SK-N-SH (cell line): ENCODE measurements around the gene CIITA. TPM values are rescaled to one million over a fixed set of nuclear protein-coding genes. Genes with fewer than 3 reads are reported as not detected.

ENCODE experiments used
- CTCF ChIA-PET: fragments of 300-600, 350-600 bp; formaldehyde crosslinking; extraction: SDS; loops from one replicate; lab custom pipeline; 2021; lab: Yijun Ruan, JAX
- POLR2A ChIA-PET: fragments of 350-600 bp; sonication (Branson Sonifier 250); formaldehyde crosslinking; extraction: SDS; loops from one replicate; lab custom pipeline; 2020; ENCODE audit warnings: antibody characterized with exemption, inconsistent platforms; lab: Yijun Ruan, JAX
- DNase-seq: peaks from one replicate; pipeline ENCODE4 v3.0.0; 2012
- H2AFZ ChIP-seq: fragments of 200-600 bp; sonication (generic); 2 replicates; pipeline ENCODE4 v1.8.1; 2016; ENCODE audit warnings: antibody characterized with exemption, mild to moderate bottlenecking, low read depth
- H3F3A ChIP-seq: fragments of 200-600 bp; sonication (generic); replicated peaks from 2 replicates; pipeline ENCODE3; 2016; ENCODE audit warnings: antibody characterized with exemption, mild to moderate bottlenecking; ENCODE audit not compliant: insufficient read depth
- H3K27ac ChIP-seq, 2 experiments: fragments of 200-500 bp in 1 of 2; fragments of 200-600 bp in 1 of 2; sonication (Bioruptor generic) in 1 of 2; sonication (generic), shearing (Covaris generic) in 1 of 2; 2 replicates each; pipeline versions ENCODE4 v1.5.1 to v1.6.1; 2014 to 2016; ENCODE audit warnings: low read depth in 2 of 2, inconsistent platforms in 1 of 2, low read length in 1 of 2, mild to moderate bottlenecking in 1 of 2, mixed read lengths in 1 of 2
- H3K27me3 ChIP-seq: fragments of 200-600 bp; sonication (generic), shearing (Covaris generic); 2 replicates; pipeline ENCODE4 v1.6.1; 2016; ENCODE audit warnings: mixed run types; ENCODE audit not compliant: insufficient read depth
- H3K36me3 ChIP-seq, 2 experiments: fragments of 200-500 bp in 1 of 2; fragments of 200-600 bp in 1 of 2; sonication (Bioruptor generic) in 1 of 2; sonication (generic) in 1 of 2; replicated peaks in 1 of 2; 2 replicates each; pipeline versions ENCODE3 to v1.5.1; 2014 to 2016; ENCODE audit warnings: low read length in 1 of 2, mild to moderate bottlenecking in 1 of 2; ENCODE audit not compliant: insufficient read depth in 2 of 2, control insufficient read depth in 1 of 2
- H3K4me1 ChIP-seq, 2 experiments: fragments of 200-500 bp in 1 of 2; fragments of 200-600 bp in 1 of 2; sonication (Bioruptor generic) in 1 of 2; sonication (generic), shearing (Covaris generic) in 1 of 2; 2 replicates each; pipeline versions ENCODE4 v1.5.1 to v1.6.1; 2014 to 2016; ENCODE audit warnings: low read depth in 1 of 2, low read length in 1 of 2, mixed run types in 1 of 2; ENCODE audit not compliant: insufficient read depth in 2 of 2, control insufficient read depth in 1 of 2
- H3K4me2 ChIP-seq: fragments of 200-600 bp; sonication (generic), shearing (Covaris generic); 2 replicates; pipeline ENCODE4 v1.6.1; 2017; ENCODE audit warnings: mixed run types
- H3K4me3 ChIP-seq, 2 experiments: fragments of 200-500 bp in 1 of 2; fragments of 200-600 bp in 1 of 2; sonication (Bioruptor generic) in 1 of 2; sonication (generic), shearing (Covaris generic) in 1 of 2; 2 replicates each; pipeline versions ENCODE4 v1.5.1 to v1.8.1; 2014 to 2016; ENCODE audit warnings: low read depth in 2 of 2, inconsistent platforms in 1 of 2, low read length in 1 of 2, mild to moderate bottlenecking in 1 of 2, mixed read lengths in 1 of 2, moderate library complexity in 1 of 2
- H3K79me2 ChIP-seq: fragments of 200-600 bp; sonication (generic); 2 replicates; pipeline ENCODE4 v1.8.1; 2017; ENCODE audit warnings: mild to moderate bottlenecking; ENCODE audit not compliant: insufficient read depth
- H3K9ac ChIP-seq: fragments of 200-600 bp; sonication (generic); 2 replicates; pipeline ENCODE4 v1.6.1; 2017; ENCODE audit warnings: mixed run types
- H3K9me2 ChIP-seq: fragments of 200-600 bp; sonication (generic); 2 replicates; pipeline ENCODE4 v1.6.1; 2017; ENCODE audit warnings: mixed run types
- H3K9me3 ChIP-seq: fragments of 200-600 bp; sonication (generic); 2 replicates; pipeline ENCODE4 v1.6.1; 2017; ENCODE audit warnings: mixed run types, mild to moderate bottlenecking, moderate library complexity
- H4K20me1 ChIP-seq: fragments of 200-600 bp; sonication (generic); 2 replicates; pipeline ENCODE4 v1.6.1; 2017; ENCODE audit warnings: mild to moderate bottlenecking, mixed run types; ENCODE audit not compliant: insufficient read depth
- CTCF ChIP-seq: fragments of 200-600 bp; sonication (generic); IDR thresholded peaks from 2 replicates; pipeline ENCODE4 v1.6.1; 2017; ENCODE audit warnings: antibody characterized with exemption, mild to moderate bottlenecking, moderate library complexity
- ELF1 ChIP-seq: IDR thresholded peaks from 2 replicates; pipeline ENCODE4 v1.4.0; 2012
- EZH2phosphoT487 ChIP-seq: fragments of 200-600 bp; sonication (generic); IDR thresholded peaks from 2 replicates; pipeline ENCODE4 v1.6.1; 2017; ENCODE audit warnings: low read depth, mixed run types, mild to moderate bottlenecking, antibody characterized with exemption, moderate library complexity, borderline replicate concordance
- FOXJ3 ChIP-seq: sonication (generic); formaldehyde crosslinking; IDR thresholded peaks from 2 replicates; pipeline ENCODE4 v1.5.1; 2020; ENCODE audit warnings: mild to moderate bottlenecking, missing genetic modification reagents
- FOXM1 ChIP-seq: IDR thresholded peaks from 2 replicates; pipeline ENCODE4 v1.4.0; 2012; ENCODE audit warnings: low read depth, mild to moderate bottlenecking
- GABPA ChIP-seq: IDR thresholded peaks from 2 replicates; pipeline ENCODE4 v1.4.0; 2012; ENCODE audit warnings: low read depth, mild to moderate bottlenecking
- IRF3 ChIP-seq: fragments of 150-350 bp; IDR thresholded peaks from 2 replicates; pipeline ENCODE4 v1.6.1; 2016; ENCODE audit warnings: mild to moderate bottlenecking, low read depth, low read length
- MAX ChIP-seq: IDR thresholded peaks from 2 replicates; pipeline ENCODE4 v1.4.0; 2012; ENCODE audit warnings: low read depth
- MXI1 ChIP-seq: IDR thresholded peaks from 2 replicates; pipeline ENCODE4 v1.6.1; 2012; ENCODE audit warnings: mild to moderate bottlenecking, low read depth, low read length, improper control_type of control experiment
- NFIC ChIP-seq: IDR thresholded peaks from 2 replicates; pipeline ENCODE4 v1.4.0; 2012; ENCODE audit warnings: borderline replicate concordance
- RCOR1 ChIP-seq: fragments of 150-350 bp; IDR thresholded peaks from 2 replicates; pipeline ENCODE4 v1.6.1; 2017; ENCODE audit warnings: antibody characterized with exemption, low read length
- SIN3A ChIP-seq: IDR thresholded peaks from 2 replicates; pipeline ENCODE4 v1.6.1; 2012; ENCODE audit warnings: low read depth, mild to moderate bottlenecking, low read length, moderate library complexity, borderline replicate concordance
- USF1 ChIP-seq: IDR thresholded peaks from 2 replicates; pipeline ENCODE4 v1.4.0; 2012; ENCODE audit warnings: low read depth, borderline replicate concordance
- USF2 ChIP-seq: fragments of 150-350 bp; IDR thresholded peaks from 2 replicates; pipeline ENCODE4 v1.6.1; 2017; ENCODE audit warnings: antibody characterized with exemption, low read length, low read depth, borderline replicate concordance
- YY1 ChIP-seq: IDR thresholded peaks from 2 replicates; pipeline ENCODE4 v1.4.0; 2012; ENCODE audit warnings: low read depth, mild to moderate bottlenecking
- ZBTB33 ChIP-seq: IDR thresholded peaks from 2 replicates; pipeline ENCODE4 v1.4.0; 2012; ENCODE audit warnings: low read depth, borderline replicate concordance
- WGBS: methylation state at CpG from one replicate; pipeline ENCODE4 v1.1.6; 2017; ENCODE audit warnings: low lambda C conversion rate; 5-methylcytosine and 5-hydroxymethylcytosine counted together
- polyA plus RNA-seq, 3 experiments: library from polyadenylated mRNA; depleted of rRNA; stranded (reverse); fragments of >200 nt; gene quantifications; 2 replicates each; pipeline ENCODE4 v1.2.3, GENCODE V29; 2012

The CIITA gene
- polyA plus RNA-seq, 1 of the 3 experiments (the other 2 are of a cell fraction) = 0.23 TPM

- Histone ChIP-seq H3K36me3 (no peaks in the 10 kb centered on the region), H3K27ac (no peak overlapping the region), H3F3A (peaks cover 3% of the 10 kb centered on the region), H2AFZ (peak overlapping the region; percentile 89; the same call in 1 of the 2 replicates), H3K4me1 (peaks cover 3 to 51% of the 10 kb centered on the region in 2 experiments), H3K9me2 (no peaks in the 10 kb centered on the region), H3K79me2 (peaks cover 57% of the 10 kb centered on the region), H3K9ac (peak overlapping the region; percentile 80), H3K27me3 (no peaks in the 10 kb centered on the region), H4K20me1 (peaks cover 24% of the 10 kb centered on the region), H3K4me3 (peak overlapping the region; percentile 94 to 95), H3K9me3 (no peaks in the 10 kb centered on the region), H3K4me2 (peak overlapping the region; percentile 95)
- TF ChIP-seq RCOR1 (no peak), USF1 (no peak), NFIC (no peak), EZH2phosphoT487 (no peak), SIN3A (no peak), MXI1 (no peak), ZBTB33 (no peak), MAX (no peak), ELF1 (no peak), YY1 (no peak), IRF3 (no peak), CTCF (no peak), FOXM1 (no peak), FOXJ3 (CRISPR knock-in tag) (no peak), USF2 (no peak), GABPA (no peak)
- DNase-seq = no peak
- WGBS = 23% methylated on average over 14 of the region's 14 CpGs
- CTCF ChIA-PET = interaction anchor here (1.2 to 12.0 kb wide), 3 partner anchors 8 to 22 kb away, joined by 4 to 199 read pairs (median 7); no protein-coding TSS in a partner anchor
- POLR2A ChIA-PET = interaction anchor here (1.4 kb wide), 1 partner anchor 311 kb away, joined by 4 read pairs; the partner anchor contains the start of gene SOCS1
Observed at GRCh38 chr16:10945065-10945787, 68.2 kb downstream of the CIITA start.
